IMR-90 (cell line): ENCODE results near the gene PPARD. TPM values are rescaled to one million over a fixed set of nuclear protein-coding genes. Genes with fewer than 3 reads are reported as not detected.

Experiments used
- ATAC-seq: fragments of 200-7000 bp; cut with Tn5 transposase; 2 replicates; pipeline ENCODE4 v1.9.1; 2020; ENCODE audit warnings: low read depth, mild to moderate bottlenecking, moderate library complexity
- BruUV-seq: library from RNA; stranded (reverse); fragments of 400-500 nt; replicated peaks from 2 replicates; lab custom pipeline; 2021; lab: Mats Ljungman, UMichigan
- CTCF ChIA-PET: fragments of 300-600 bp; formaldehyde crosslinking; extraction: SDS; loops from one replicate; lab custom pipeline; 2021; ENCODE audit warnings: antibody characterized with exemption; lab: Yijun Ruan, JAX
- POLR2A ChIA-PET: fragments of 300-600 bp; sonication (Branson Sonifier 250); formaldehyde crosslinking; loops from one replicate; lab custom pipeline; 2022; ENCODE audit warnings: antibody characterized with exemption; ENCODE audit not compliant: unreplicated experiment; lab: Charles Lee
- DNase-seq: peaks from one replicate; pipeline ENCODE4 v3.0.0; 2013
- H2AFZ ChIP-seq: replicated peaks from 2 replicates; pipeline ENCODE3; 2013; ENCODE audit warnings: low read length, mild to moderate bottlenecking; ENCODE audit not compliant: poor library complexity
- H2AK5ac ChIP-seq: 2 replicates; pipeline ENCODE4 v1.6.1; 2013; ENCODE audit warnings: low read depth, low read length, inconsistent platforms
- H2AK9ac ChIP-seq: replicated peaks from 2 replicates; pipeline ENCODE3; 2013; ENCODE audit warnings: mild to moderate bottlenecking, low read depth, low read length, moderate library complexity; ENCODE audit not compliant: poor library complexity
- H2BK120ac ChIP-seq: 2 replicates; pipeline ENCODE4 v1.6.1; 2013; ENCODE audit warnings: low read depth, low read length, inconsistent platforms
- H2BK15ac ChIP-seq: 3 replicates; pipeline ENCODE4 v1.6.1; 2013; ENCODE audit warnings: low read depth, low read length, inconsistent platforms
- H2BK20ac ChIP-seq: 2 replicates; pipeline ENCODE4 v1.6.1; 2013; ENCODE audit warnings: low read depth, mild to moderate bottlenecking, inconsistent platforms, low read length, moderate library complexity
- H2BK5ac ChIP-seq: 2 replicates; pipeline ENCODE4 v1.6.1; 2013; ENCODE audit warnings: mild to moderate bottlenecking, low read depth, low read length, inconsistent platforms; ENCODE audit not compliant: poor library complexity, severe bottlenecking
- H3K14ac ChIP-seq: replicated peaks from 2 replicates; pipeline ENCODE4 v1.6.1; 2013; ENCODE audit warnings: low read depth, low read length, inconsistent platforms
- H3K18ac ChIP-seq: 2 replicates; pipeline ENCODE4 v1.6.1; 2013; ENCODE audit warnings: low read depth, low read length, control low read depth
- H3K23ac ChIP-seq: 2 replicates; pipeline ENCODE4 v1.6.1; 2013; ENCODE audit warnings: low read depth, low read length, inconsistent platforms
- H3K27ac ChIP-seq: 2 replicates; pipeline ENCODE4 v1.5.1; 2013; ENCODE audit warnings: mild to moderate bottlenecking, control low read depth, low read length; ENCODE audit not compliant: insufficient read depth
- H3K27me3 ChIP-seq: 2 replicates; pipeline ENCODE4 v1.6.1; 2013; ENCODE audit warnings: low read length; ENCODE audit not compliant: control insufficient read depth, insufficient read depth
- H3K36me3 ChIP-seq: 2 replicates; pipeline ENCODE4 v1.6.1; 2013; ENCODE audit warnings: low read length, mixed read lengths; ENCODE audit not compliant: control insufficient read depth, insufficient read depth
- H3K4ac ChIP-seq: 2 replicates; pipeline ENCODE4 v1.6.1; 2013; ENCODE audit warnings: low read depth, low read length, inconsistent platforms
- H3K4me1 ChIP-seq: 2 replicates; pipeline ENCODE4 v1.6.1; 2013; ENCODE audit warnings: low read length, mixed read lengths; ENCODE audit not compliant: control insufficient read depth, insufficient read depth
- H3K4me2 ChIP-seq: 2 replicates; pipeline ENCODE4 v1.6.1; 2013; ENCODE audit warnings: low read depth, mild to moderate bottlenecking, control low read depth, low read length, moderate library complexity
- H3K4me3 ChIP-seq: 2 replicates; pipeline ENCODE4 v1.5.1; 2013; ENCODE audit warnings: low read depth, mild to moderate bottlenecking, control low read depth, low read length, moderate library complexity; ENCODE audit not compliant: insufficient read depth
- H3K56ac ChIP-seq: 2 replicates; pipeline ENCODE4 v1.6.1; 2013; ENCODE audit warnings: low read length, inconsistent platforms; ENCODE audit not compliant: insufficient read depth; ENCODE audit errors: extremely low read depth
- H3K79me1 ChIP-seq, 2 experiments: 2 replicates each; pipeline ENCODE4 v1.6.1; 2013; ENCODE audit warnings: low read length in 2 of 2, inconsistent platforms in 1 of 2, low read depth in 1 of 2
- H3K9ac ChIP-seq: 2 replicates; pipeline ENCODE4 v1.6.1; 2013; ENCODE audit warnings: low read depth, low read length, control low read depth
- H3K9me1 ChIP-seq: 2 replicates; pipeline ENCODE4 v1.6.1; 2013; ENCODE audit warnings: low read length, inconsistent platforms; ENCODE audit not compliant: insufficient read depth
- H3K9me3 ChIP-seq: 2 replicates; pipeline ENCODE4 v1.6.1; 2013; ENCODE audit warnings: low read length; ENCODE audit not compliant: control insufficient read depth, insufficient read depth
- H4K20me1 ChIP-seq: 2 replicates; pipeline ENCODE4 v1.6.1; 2013; ENCODE audit warnings: low read length, inconsistent platforms; ENCODE audit not compliant: insufficient read depth
- H4K5ac ChIP-seq: 2 replicates; pipeline ENCODE4 v1.6.1; 2013; ENCODE audit warnings: mild to moderate bottlenecking, low read depth, low read length, control low read depth
- H4K8ac ChIP-seq, 2 experiments: 2 replicates each; pipeline ENCODE4 v1.6.1; 2013; ENCODE audit warnings: low read depth in 2 of 2, low read length in 2 of 2, control low read depth in 1 of 2, inconsistent platforms in 1 of 2
- H4K91ac ChIP-seq: 2 replicates; pipeline ENCODE4 v1.6.1; 2013; ENCODE audit warnings: low read depth, low read length, inconsistent platforms; ENCODE audit not compliant: insufficient read depth
- CEBPB ChIP-seq: IDR thresholded peaks from 2 replicates; pipeline ENCODE4 v1.6.1; 2012; ENCODE audit warnings: low read depth, low read length, improper control_type of control experiment
- CHD1 ChIP-seq: IDR thresholded peaks from 2 replicates; pipeline ENCODE4 v1.6.1; 2012; ENCODE audit warnings: low read depth, low read length, improper control_type of control experiment
- MAFK ChIP-seq: IDR thresholded peaks from 2 replicates; pipeline ENCODE4 v1.6.1; 2012; ENCODE audit warnings: low read depth, low read length, improper control_type of control experiment
- MAZ ChIP-seq: IDR thresholded peaks from 2 replicates; pipeline ENCODE4 v1.6.1; 2012; ENCODE audit warnings: low read depth, mild to moderate bottlenecking, low read length, improper control_type of control experiment, moderate library complexity, borderline replicate concordance
- MXI1 ChIP-seq: IDR thresholded peaks from 2 replicates; pipeline ENCODE4 v1.6.1; 2012; ENCODE audit warnings: low read depth, mild to moderate bottlenecking, low read length, moderate library complexity, borderline replicate concordance
- NFE2L2 ChIP-seq: fragments of 150-350 bp; IDR thresholded peaks from 2 replicates; pipeline ENCODE4 v1.6.1; 2016; ENCODE audit warnings: low read depth, mild to moderate bottlenecking, low read length
- RAD21 ChIP-seq: IDR thresholded peaks from 2 replicates; pipeline ENCODE4 v1.6.1; 2012; ENCODE audit warnings: low read length, improper control_type of control experiment
- RCOR1 ChIP-seq: IDR thresholded peaks from 2 replicates; pipeline ENCODE4 v1.6.1; 2012; ENCODE audit warnings: mild to moderate bottlenecking, low read length, improper control_type of control experiment; ENCODE audit not compliant: insufficient replicate concordance
- RFX5 ChIP-seq: IDR thresholded peaks from 2 replicates; pipeline ENCODE4 v1.8.0; 2012; ENCODE audit warnings: low read depth, mild to moderate bottlenecking, low read length, moderate library complexity
- SMC3 ChIP-seq: fragments of 150-350 bp; IDR thresholded peaks from 2 replicates; pipeline ENCODE4 v1.6.1; 2016; ENCODE audit warnings: low read depth, mild to moderate bottlenecking, antibody characterized with exemption, low read length, moderate library complexity
- WGBS, 2 experiments: methylation state at CpG; one replicate each; pipeline versions ENCODE4 v1.1.5 to v1.1.7; 2013; ENCODE audit warnings: missing lambda C conversion rate in 2 of 2; ENCODE audit not compliant: insufficient read length in 1 of 2; ENCODE audit errors: extremely low coverage in 2 of 2; 5-methylcytosine and 5-hydroxymethylcytosine counted together
- dilution Hi-C: fragments of 300-500 bp; cut with HindIII; formaldehyde crosslinking; loops from one replicate; pipeline ENCODE4 v1.14.3; 2018; ENCODE audit warnings: low sequenced_read_pairs; ENCODE audit not compliant: unreplicated experiment
- in situ Hi-C: fragments of 300-500 bp; cut with MboI; formaldehyde crosslinking; loops from 3 replicates; pipeline ENCODE4 v1.14.3; 2019; ENCODE audit warnings: low sequenced_read_pairs, inconsistent platforms, mixed read lengths
- intact Hi-C: fragments of 100-400 bp; cut with micrococcal nuclease; formaldehyde crosslinking; loops from 2 replicates; pipeline ENCODE4 v1.10.0; 2022
- polyA plus RNA-seq, 3 experiments: library from polyadenylated mRNA; depleted of rRNA; stranded (reverse); fragments of >200 nt; gene quantifications; 2 replicates each; pipeline ENCODE4 v1.2.3, GENCODE V29; 2012; ENCODE audit warnings: low replicate concordance in 1 of 3
- total RNA-seq: library from RNA; depleted of rRNA; stranded (reverse); fragments of >200 nt; gene quantifications from 2 replicates; pipeline ENCODE4 v1.2.3, GENCODE V29; 2012
- TF ChIP-seq, protein P1 (sequence below): fragments of 150-350 bp; IDR thresholded peaks from 2 replicates; pipeline ENCODE4 v1.6.1; 2016; ENCODE audit warnings: low read depth, mild to moderate bottlenecking, low read length, moderate library complexity, borderline replicate concordance
- TF ChIP-seq, protein P2 (sequence below): conservative IDR thresholded peaks from 2 replicates; pipeline ENCODE4 v1.5.1; 2012; ENCODE audit warnings: mild to moderate bottlenecking, low read depth, low read length, improper control_type of control experiment

PPARD gene
- total and polyA plus RNA-seq, 2 of the 4 experiments (the other 2 are of a cell fraction) = 10.4 to 69.0 TPM

DNA sequence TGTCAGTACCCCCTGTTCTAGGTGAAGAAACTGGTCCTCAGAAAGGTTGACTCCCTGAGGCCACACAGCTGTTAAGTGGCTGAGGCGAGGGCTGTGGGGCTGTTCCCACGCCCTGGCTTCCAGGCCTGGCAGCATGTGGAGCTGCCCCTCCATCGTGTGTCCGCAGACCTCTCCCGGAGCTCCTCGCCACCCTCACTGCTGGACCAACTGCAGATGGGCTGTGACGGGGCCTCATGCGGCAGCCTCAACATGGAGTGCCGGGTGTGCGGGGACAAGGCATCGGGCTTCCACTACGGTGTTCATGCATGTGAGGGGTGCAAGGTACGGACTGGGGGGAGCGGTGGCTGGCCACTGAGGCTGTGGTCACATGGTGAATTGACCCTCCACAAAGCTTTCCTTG is 77.6 kb downstream of the PPARD start:
- Histone ChIP-seq H2BK120ac (peak overlapping the region; percentile 96), H4K91ac (peak overlapping the region; percentile 96), H3K18ac (peak overlapping the region; percentile 8; the same call in 1 of the 2 replicates), H3K79me1 (peaks cover 37 to 70% of the 10 kb centered on the region in 2 experiments), H2AFZ (peak overlapping the region; percentile 33), H2BK20ac (peak overlapping the region; percentile 82), H3K27me3 (no peaks in the 10 kb centered on the region), H4K20me1 (peaks cover 1% of the 10 kb centered on the region), H4K5ac (peak overlapping the region; percentile 25), H4K8ac (peak overlapping the region; percentile 67 to 87; a peak in 2 of 4 replicates), H2AK5ac (peak overlapping the region; percentile 92), H3K27ac (peak overlapping the region; percentile 64), H2BK5ac (peak overlapping the region; percentile 52), H3K4me2 (no peak overlapping the region), H3K9me3 (no peaks in the 10 kb centered on the region), H3K4ac (peak overlapping the region; percentile 93), H2BK15ac (peak overlapping the region; percentile 84; the same call in 1 of the 3 replicates), H3K14ac (peak overlapping the region; percentile 57), H3K4me1 (peaks cover 27% of the 10 kb centered on the region), H3K9ac (peak overlapping the region; percentile 9; the same call in 1 of the 2 replicates), H3K4me3 (no peak overlapping the region), H3K36me3 (peaks cover 45% of the 10 kb centered on the region), H3K9me1 (peaks cover 41% of the 10 kb centered on the region), H3K56ac (peak overlapping the region; percentile 74), H2AK9ac (peak overlapping the region; percentile 86), H3K23ac (peak overlapping the region; percentile 63; the same call in 1 of the 2 replicates)
- dilution Hi-C loops (no loop called here), in situ Hi-C loops (no loop called here), intact Hi-C loops (loop anchor here (1.0 kb wide), 1 partner anchor 29 kb away; no protein-coding TSS in a partner anchor)
- TF ChIP-seq, protein P1, sequence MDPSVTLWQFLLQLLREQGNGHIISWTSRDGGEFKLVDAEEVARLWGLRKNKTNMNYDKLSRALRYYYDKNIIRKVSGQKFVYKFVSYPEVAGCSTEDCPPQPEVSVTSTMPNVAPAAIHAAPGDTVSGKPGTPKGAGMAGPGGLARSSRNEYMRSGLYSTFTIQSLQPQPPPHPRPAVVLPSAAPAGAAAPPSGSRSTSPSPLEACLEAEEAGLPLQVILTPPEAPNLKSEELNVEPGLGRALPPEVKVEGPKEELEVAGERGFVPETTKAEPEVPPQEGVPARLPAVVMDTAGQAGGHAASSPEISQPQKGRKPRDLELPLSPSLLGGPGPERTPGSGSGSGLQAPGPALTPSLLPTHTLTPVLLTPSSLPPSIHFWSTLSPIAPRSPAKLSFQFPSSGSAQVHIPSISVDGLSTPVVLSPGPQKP = no peak
- TF ChIP-seq, protein P2, sequence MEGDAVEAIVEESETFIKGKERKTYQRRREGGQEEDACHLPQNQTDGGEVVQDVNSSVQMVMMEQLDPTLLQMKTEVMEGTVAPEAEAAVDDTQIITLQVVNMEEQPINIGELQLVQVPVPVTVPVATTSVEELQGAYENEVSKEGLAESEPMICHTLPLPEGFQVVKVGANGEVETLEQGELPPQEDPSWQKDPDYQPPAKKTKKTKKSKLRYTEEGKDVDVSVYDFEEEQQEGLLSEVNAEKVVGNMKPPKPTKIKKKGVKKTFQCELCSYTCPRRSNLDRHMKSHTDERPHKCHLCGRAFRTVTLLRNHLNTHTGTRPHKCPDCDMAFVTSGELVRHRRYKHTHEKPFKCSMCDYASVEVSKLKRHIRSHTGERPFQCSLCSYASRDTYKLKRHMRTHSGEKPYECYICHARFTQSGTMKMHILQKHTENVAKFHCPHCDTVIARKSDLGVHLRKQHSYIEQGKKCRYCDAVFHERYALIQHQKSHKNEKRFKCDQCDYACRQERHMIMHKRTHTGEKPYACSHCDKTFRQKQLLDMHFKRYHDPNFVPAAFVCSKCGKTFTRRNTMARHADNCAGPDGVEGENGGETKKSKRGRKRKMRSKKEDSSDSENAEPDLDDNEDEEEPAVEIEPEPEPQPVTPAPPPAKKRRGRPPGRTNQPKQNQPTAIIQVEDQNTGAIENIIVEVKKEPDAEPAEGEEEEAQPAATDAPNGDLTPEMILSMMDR = no peak
- TF ChIP-seq RFX5 (no peak), MXI1 (no peak), RAD21 (no peak), RCOR1 (no peak), CEBPB (no peak), NFE2L2 (no peak), MAZ (no peak), SMC3 (no peak), CHD1 (no peak), MAFK (no peak)
- 94% methylated on average over 3 of the region's 14 CpGs; no CpG with 5 or more reads in 1 of the 2 experiments for WGBS, 2 experiments
- ATAC-seq (no peak), DNase-seq (no peak)
- CTCF ChIA-PET = interaction anchor here (0.9 to 2.6 kb wide), 7 partner anchors 9 to 78 kb away, joined by 3 to 20 read pairs (median 4); partner anchors contain the start of genes PPARD and RPL10A
- POLR2A ChIA-PET = interaction anchor here (0.8 kb wide), 1 partner anchor 8 kb away, joined by 4 read pairs; no protein-coding TSS in a partner anchor
- BruUV-seq = no TSS peak
